ENCODE results near the gene ITGA8. TPM values are rescaled to one million over a fixed set of nuclear protein-coding genes. Genes with fewer than 3 reads are reported as not detected.

Gene ITGA8
- total RNA-seq, 1 donor = 2.5 TPM

GRCh38 chr10:15744217-15744865 is 24.6 kb upstream of the ITGA8 start:
- DNase-seq (ENCODE audit: insufficient read length, low spot score, missing footprints) = no peak

GRCh38 chr10:15743443-15743842 is 23.7 kb upstream of the ITGA8 start:
- Histone ChIP-seq H3K9me3 (ENCODE audit: low read depth, low read length) (no peaks in the 10 kb centered on the region), H3K4me3 (ENCODE audit: insufficient read depth, low read length) (no peak overlapping the region), H3K27ac (ENCODE audit: low read depth, low read length) (no peak overlapping the region), H3K4me1 (ENCODE audit: insufficient read depth, low read length) (no peaks in the 10 kb centered on the region), H3K4me2 (ENCODE audit: insufficient read depth, low read length) (no peak overlapping the region), H3K79me2 (ENCODE audit: insufficient read depth, low read length) (no peaks in the 10 kb centered on the region), H3K27me3 (ENCODE audit: insufficient read depth, low read length) (peaks cover 13% of the 10 kb centered on the region), H4K20me1 (ENCODE audit: insufficient read depth, low read length) (no peaks in the 10 kb centered on the region), H3K36me3 (ENCODE audit: insufficient read depth, low read length) (no peaks in the 10 kb centered on the region), H2AFZ (ENCODE audit: low read length) (no peak overlapping the region)
- no peak for TF ChIP-seq CTCF (IDR thresholded peaks at IDR 0.05; ENCODE audit: extremely low read depth, low read depth, low read length)
- DNase-seq (ENCODE audit: insufficient read length, low spot score, missing footprints) = no peak

More at GRCh38 chr10:15744217-15744865, 24.6 kb upstream of the ITGA8 start:
- H3K4me3 ChIP-seq (ENCODE audit: insufficient read depth, low read length) = no peak overlapping the region
- H3K9me3 ChIP-seq (ENCODE audit: low read depth, low read length) = no peaks in the 10 kb centered on the region
- peaks cover 17% of the 10 kb centered on the region for H3K27me3 ChIP-seq (ENCODE audit: insufficient read depth, low read length)
- H2AFZ ChIP-seq (ENCODE audit: low read length) = no peak overlapping the region
- no peaks in the 10 kb centered on the region for H3K36me3 ChIP-seq (ENCODE audit: insufficient read depth, low read length)
- H3K27ac ChIP-seq (ENCODE audit: low read depth, low read length) = no peak overlapping the region
- TF ChIP-seq CTCF (IDR thresholded peaks at IDR 0.05; ENCODE audit: extremely low read depth, low read depth, low read length) = peak; percentile 73
- H3K79me2 ChIP-seq (ENCODE audit: insufficient read depth, low read length) = no peaks in the 10 kb centered on the region
- no peak overlapping the region for H3K4me2 ChIP-seq (ENCODE audit: insufficient read depth, low read length)
- H4K20me1 ChIP-seq (ENCODE audit: insufficient read depth, low read length) = no peaks in the 10 kb centered on the region
- H3K4me1 ChIP-seq (ENCODE audit: insufficient read depth, low read length) = no peaks in the 10 kb centered on the region

GRCh38 chr10:15742836-15743235 is 23.1 kb upstream of the ITGA8 start:
- Histone ChIP-seq H3K27me3 (ENCODE audit: insufficient read depth, low read length) (peaks cover 9% of the 10 kb centered on the region), H3K4me3 (ENCODE audit: insufficient read depth, low read length) (no peak overlapping the region), H3K4me1 (ENCODE audit: insufficient read depth, low read length) (no peaks in the 10 kb centered on the region), H3K36me3 (ENCODE audit: insufficient read depth, low read length) (no peaks in the 10 kb centered on the region), H3K79me2 (ENCODE audit: insufficient read depth, low read length) (no peaks in the 10 kb centered on the region), H3K9me3 (ENCODE audit: low read depth, low read length) (no peaks in the 10 kb centered on the region), H4K20me1 (ENCODE audit: insufficient read depth, low read length) (no peaks in the 10 kb centered on the region), H2AFZ (ENCODE audit: low read length) (no peak overlapping the region), H3K4me2 (ENCODE audit: insufficient read depth, low read length) (no peak overlapping the region), H3K27ac (ENCODE audit: low read depth, low read length) (no peak overlapping the region)
- no peak for DNase-seq (ENCODE audit: insufficient read length, low spot score, missing footprints)
- no peak for TF ChIP-seq CTCF (IDR thresholded peaks at IDR 0.05; ENCODE audit: extremely low read depth, low read depth, low read length)

GRCh38 chr10:15742102-15742501 is 22.4 kb upstream of the ITGA8 start:
- no peak for DNase-seq (ENCODE audit: insufficient read length, low spot score, missing footprints)
- H3K27ac ChIP-seq (ENCODE audit: low read depth, low read length) = no peak overlapping the region
- no peaks in the 10 kb centered on the region for H4K20me1 ChIP-seq (ENCODE audit: insufficient read depth, low read length)
- peaks cover 8% of the 10 kb centered on the region for H3K27me3 ChIP-seq (ENCODE audit: insufficient read depth, low read length)
- H3K4me2 ChIP-seq (ENCODE audit: insufficient read depth, low read length) = no peak overlapping the region
- H3K9me3 ChIP-seq (ENCODE audit: low read depth, low read length) = no peaks in the 10 kb centered on the region
- H3K79me2 ChIP-seq (ENCODE audit: insufficient read depth, low read length) = no peaks in the 10 kb centered on the region
- no peaks in the 10 kb centered on the region for H3K4me1 ChIP-seq (ENCODE audit: insufficient read depth, low read length)
- H3K36me3 ChIP-seq (ENCODE audit: insufficient read depth, low read length) = no peaks in the 10 kb centered on the region
- H2AFZ ChIP-seq (ENCODE audit: low read length) = no peak overlapping the region
- no peak for TF ChIP-seq CTCF (IDR thresholded peaks at IDR 0.05; ENCODE audit: extremely low read depth, low read depth, low read length)
- H3K4me3 ChIP-seq (ENCODE audit: insufficient read depth, low read length) = no peak overlapping the region
